Breast epithelium (tissue), 4 donors: Measurements from ENCODE around the gene RBBP6. TPM values are rescaled to one million over a fixed set of nuclear protein-coding genes. Genes with fewer than 3 reads are reported as not detected.

ENCODE experiments used
- DNase-seq, 2 donors: peaks; one replicate each; pipeline ENCODE4 v3.0.0-alpha.2; 2019; ENCODE audit warnings: low spot score in 2 of 2
- H3K27ac ChIP-seq, 2 donors: fragments of 200-600 bp; sonication (generic) in 1 of 2; one replicate each; pipeline ENCODE4 v1.5.1; 2016 to 2019; ENCODE audit warnings: mild to moderate bottlenecking in 1 of 2
- H3K27me3 ChIP-seq, 2 donors: fragments of 200-600 bp; sonication (generic) in 1 of 2; one replicate each; pipeline versions ENCODE4 v1.5.1 to v1.6.0; 2017 to 2019; ENCODE audit warnings: control low read depth in 1 of 2, mild to moderate bottlenecking in 1 of 2
- H3K36me3 ChIP-seq: fragments of 200-600 bp; one replicate; pipeline ENCODE4 v1.5.1; 2019
- H3K4me1 ChIP-seq, 2 donors: fragments of 200-600 bp; sonication (generic); one replicate each; pipeline ENCODE4 v1.5.1; 2016 to 2019; ENCODE audit warnings: control low read depth in 1 of 2
- H3K4me3 ChIP-seq, 3 donors: fragments of 200-600 bp; sonication (generic); 1 replicate in 2 of 3; 2 replicates in 1 of 3; pipeline ENCODE4 v1.5.1; 2016 to 2019; ENCODE audit warnings: mild to moderate bottlenecking in 3 of 3, moderate library complexity in 2 of 3
- H3K9me3 ChIP-seq, 2 donors: fragments of 200-600 bp; sonication (generic) in 1 of 2; one replicate each; pipeline ENCODE4 v1.5.1; 2016 to 2019; ENCODE audit warnings: control low read depth in 1 of 2
- POLR2A ChIP-seq: fragments of 450-650 bp; IDR thresholded peaks from one replicate; pipeline ENCODE4 v1.6.1; 2016; ENCODE audit warnings: antibody characterized with exemption, mild to moderate bottlenecking, moderate library complexity
- POLR2AphosphoS5 ChIP-seq, 3 donors: sonication (generic); formaldehyde crosslinking; IDR thresholded peaks; one replicate each; pipeline ENCODE4 v1.6.1; 2017; ENCODE audit warnings: antibody characterized with exemption in 3 of 3
- intact Hi-C: fragments of 100-400 bp; cut with DNase I; formaldehyde crosslinking; loops from one replicate; pipeline ENCODE4 v1.15.1; 2023; ENCODE audit warnings: low total_unique reads
- total RNA-seq, 3 donors: library from RNA; depleted of rRNA; stranded (reverse); fragments of >200 nt; gene quantifications; one replicate each; pipeline ENCODE4 v1.1.0, GENCODE V29; 2016
- TF ChIP-seq, protein P1 (sequence below), 3 donors: fragments of 450-650 bp; IDR thresholded peaks; one replicate each; pipeline ENCODE4 v1.5.1; 2016 to 2017; ENCODE audit warnings: antibody characterized with exemption in 3 of 3, mild to moderate bottlenecking in 3 of 3, moderate library complexity in 3 of 3

Gene RBBP6
- total RNA-seq, 3 donors from 2014 or later = 54.7 to 90.7 (median 67.8) TPM

DNA sequence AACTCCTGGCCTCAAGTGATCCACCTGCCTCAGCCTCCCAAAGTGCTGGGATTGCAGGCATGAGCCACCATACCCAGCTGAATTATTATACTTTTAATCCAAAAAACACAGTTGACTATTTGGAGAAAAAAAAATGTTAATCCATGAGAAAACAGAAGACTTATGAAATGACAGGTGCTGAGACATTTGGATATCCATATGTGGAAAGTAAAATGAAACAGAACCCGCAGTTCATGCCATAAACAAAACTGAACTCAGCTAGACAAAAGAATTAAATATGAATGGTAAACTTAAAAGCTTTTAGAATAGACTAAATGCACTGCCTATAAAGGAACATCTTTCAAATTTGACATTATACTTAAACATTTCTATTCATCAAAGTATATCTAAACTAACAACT, 8.2 kb upstream of the RBBP6 start:
- TF ChIP-seq POLR2AphosphoS5 (IDR thresholded peaks at IDR 0.05) (no peak), POLR2A (no peak)
- TF ChIP-seq, protein P1, sequence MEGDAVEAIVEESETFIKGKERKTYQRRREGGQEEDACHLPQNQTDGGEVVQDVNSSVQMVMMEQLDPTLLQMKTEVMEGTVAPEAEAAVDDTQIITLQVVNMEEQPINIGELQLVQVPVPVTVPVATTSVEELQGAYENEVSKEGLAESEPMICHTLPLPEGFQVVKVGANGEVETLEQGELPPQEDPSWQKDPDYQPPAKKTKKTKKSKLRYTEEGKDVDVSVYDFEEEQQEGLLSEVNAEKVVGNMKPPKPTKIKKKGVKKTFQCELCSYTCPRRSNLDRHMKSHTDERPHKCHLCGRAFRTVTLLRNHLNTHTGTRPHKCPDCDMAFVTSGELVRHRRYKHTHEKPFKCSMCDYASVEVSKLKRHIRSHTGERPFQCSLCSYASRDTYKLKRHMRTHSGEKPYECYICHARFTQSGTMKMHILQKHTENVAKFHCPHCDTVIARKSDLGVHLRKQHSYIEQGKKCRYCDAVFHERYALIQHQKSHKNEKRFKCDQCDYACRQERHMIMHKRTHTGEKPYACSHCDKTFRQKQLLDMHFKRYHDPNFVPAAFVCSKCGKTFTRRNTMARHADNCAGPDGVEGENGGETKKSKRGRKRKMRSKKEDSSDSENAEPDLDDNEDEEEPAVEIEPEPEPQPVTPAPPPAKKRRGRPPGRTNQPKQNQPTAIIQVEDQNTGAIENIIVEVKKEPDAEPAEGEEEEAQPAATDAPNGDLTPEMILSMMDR (IDR thresholded peaks at IDR 0.05) = no peak
- H3K27ac ChIP-seq = no peak overlapping the region
- H3K4me1 ChIP-seq = no peaks in the 10 kb centered on the region
- no peak for DNase-seq
- intact Hi-C loops = no loop called here
- no peaks in the 10 kb centered on the region for H3K36me3 ChIP-seq
- no peaks in the 10 kb centered on the region for H3K27me3 ChIP-seq
- H3K4me3 ChIP-seq = no peak overlapping the region
- H3K9me3 ChIP-seq = no peaks in the 10 kb centered on the region

DNA sequence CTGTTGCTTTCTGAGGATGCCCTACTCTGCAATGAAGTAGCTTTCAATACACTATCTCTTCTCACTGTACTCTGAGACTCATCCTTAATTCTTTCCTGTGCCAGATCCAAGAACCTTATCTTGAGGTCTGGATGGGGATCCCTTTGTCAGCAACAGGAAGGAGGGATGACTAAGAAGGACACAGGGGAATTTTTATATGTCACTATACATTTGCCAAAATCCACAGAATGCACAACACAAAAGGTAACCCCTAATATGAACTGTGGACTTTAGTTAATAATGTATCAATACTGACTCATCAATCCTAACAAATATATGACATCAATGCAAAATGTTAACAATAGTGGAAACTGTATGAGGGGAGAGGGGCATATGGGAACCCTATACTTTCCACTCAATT, 4.7 kb upstream of the RBBP6 start:
- H3K36me3 ChIP-seq = no peaks in the 10 kb centered on the region
- no peaks in the 10 kb centered on the region for H3K27me3 ChIP-seq
- TF ChIP-seq POLR2AphosphoS5 (IDR thresholded peaks at IDR 0.05) = no peak
- TF ChIP-seq POLR2A = no peak
- TF ChIP-seq, protein P1 (IDR thresholded peaks at IDR 0.05) = no peak
- no peak overlapping the region for H3K27ac ChIP-seq
- no peaks in the 10 kb centered on the region for H3K9me3 ChIP-seq
- no peaks in the 10 kb centered on the region for H3K4me1 ChIP-seq
- intact Hi-C loops = no loop called here
- H3K4me3 ChIP-seq = no peak overlapping the region
- no peak for DNase-seq

DNA sequence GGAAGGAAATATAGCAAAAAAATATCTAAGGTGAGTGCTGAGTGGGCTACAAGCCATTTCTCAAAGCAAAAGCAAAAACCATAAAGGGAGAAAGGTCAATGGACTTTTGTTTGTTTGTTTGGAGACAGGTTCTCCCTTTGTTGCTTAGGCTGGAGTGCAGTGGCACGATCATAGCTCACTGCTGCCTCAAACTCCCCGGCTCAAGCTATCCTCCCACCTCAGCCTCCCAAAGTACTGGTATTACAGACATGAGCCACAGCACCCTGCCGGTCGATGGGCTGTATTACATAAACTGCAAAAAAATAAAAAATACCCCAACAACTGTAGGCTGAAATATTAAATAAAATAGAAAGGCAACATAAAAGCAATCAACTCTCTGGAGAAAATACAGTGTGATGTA, 3.5 kb upstream of the RBBP6 start:
- Histone ChIP-seq H3K4me1 (no peaks in the 10 kb centered on the region), H3K36me3 (no peaks in the 10 kb centered on the region), H3K27ac (no peak overlapping the region), H3K9me3 (no peaks in the 10 kb centered on the region), H3K27me3 (no peaks in the 10 kb centered on the region), H3K4me3 (no peak overlapping the region)
- TF ChIP-seq POLR2AphosphoS5 (IDR thresholded peaks at IDR 0.05) = no peak
- TF ChIP-seq POLR2A = no peak
- TF ChIP-seq, protein P1 (IDR thresholded peaks at IDR 0.05) = no peak
- DNase-seq = no peak
- intact Hi-C loops = no loop called here

DNA sequence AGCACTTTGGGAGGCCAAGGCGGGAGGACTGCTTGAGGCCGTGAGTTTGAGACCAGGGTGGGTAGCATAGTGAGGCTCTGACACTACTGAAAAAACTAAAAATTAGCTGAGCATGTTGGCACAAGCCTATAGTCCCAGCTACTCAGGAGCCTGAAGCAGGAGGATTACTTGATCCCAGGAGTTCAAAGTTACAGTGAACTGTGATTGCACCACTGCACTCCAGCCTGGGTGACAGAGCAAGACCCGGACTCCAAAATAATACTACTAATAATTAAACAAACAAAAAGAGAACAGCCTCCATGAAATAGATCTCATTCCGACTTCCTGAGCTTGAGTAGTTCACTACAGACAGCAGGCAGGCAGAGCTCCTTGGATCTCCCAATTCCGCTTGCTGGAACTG, 2.7 kb upstream of the RBBP6 start:
- TF ChIP-seq, protein P1 (IDR thresholded peaks at IDR 0.05) = no peak
- TF ChIP-seq POLR2AphosphoS5 (IDR thresholded peaks at IDR 0.05) (no peak), POLR2A (no peak)
- Histone ChIP-seq H3K9me3 (no peaks in the 10 kb centered on the region), H3K36me3 (no peaks in the 10 kb centered on the region), H3K27me3 (no peaks in the 10 kb centered on the region), H3K27ac (no peak overlapping the region), H3K4me1 (no peaks in the 10 kb centered on the region), H3K4me3 (no peak overlapping the region)
- intact Hi-C loops = no loop called here
- no peak for DNase-seq

DNA sequence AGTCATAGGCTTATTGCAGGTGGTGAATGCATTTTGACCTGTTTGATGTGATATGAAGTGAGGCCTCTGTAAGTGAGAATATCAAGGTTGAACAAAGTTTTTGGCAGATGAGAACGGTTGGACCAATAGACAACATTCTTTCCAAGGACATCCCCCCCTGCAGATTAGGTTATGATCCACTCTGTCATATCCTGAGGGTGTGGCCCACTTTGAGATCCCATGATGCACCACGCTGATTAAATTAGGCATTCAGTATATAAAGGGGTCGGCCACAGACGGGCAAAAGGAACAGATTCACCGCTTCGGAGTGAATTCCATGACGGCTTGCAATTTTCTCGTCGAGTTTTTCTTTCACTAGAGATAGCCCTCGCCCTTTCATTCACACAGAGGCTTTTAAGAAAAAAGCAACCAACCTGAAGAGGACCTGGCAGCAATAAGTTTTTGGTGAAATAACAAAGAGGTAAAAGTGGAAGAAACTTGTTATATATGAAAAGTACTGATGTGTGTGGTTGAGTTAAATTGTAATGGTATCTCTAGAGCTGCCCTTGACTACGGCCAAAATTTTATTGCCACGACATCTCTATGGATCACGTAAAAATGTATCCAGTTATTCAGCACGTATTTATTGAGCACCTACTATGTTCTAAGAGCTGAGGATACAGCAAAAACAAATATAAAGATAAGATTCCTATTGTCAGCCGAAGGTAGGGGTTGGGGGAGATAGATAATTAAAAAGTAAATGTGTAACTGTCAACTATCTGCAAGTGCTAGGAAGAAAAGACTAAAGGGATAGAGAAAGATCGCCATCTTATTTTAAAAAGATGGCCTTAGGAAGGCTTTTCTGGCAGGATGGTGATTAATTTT, 1.7 kb upstream of the RBBP6 start:
- intact Hi-C loops = no loop called here
- Histone ChIP-seq H3K4me3 (no peak overlapping the region), H3K27me3 (no peaks in the 10 kb centered on the region), H3K4me1 (no peaks in the 10 kb centered on the region), H3K27ac (no peak overlapping the region), H3K36me3 (no peaks in the 10 kb centered on the region), H3K9me3 (no peaks in the 10 kb centered on the region)
- TF ChIP-seq POLR2A = no peak
- DNase-seq = no peak
